OCI-LY3 (cell line): Measurements from ENCODE around the gene FBXW7.

Source experiments
- H2AFZ ChIP-seq: fragments of 200-600, 300-600 bp; shearing (Covaris generic); 2 replicates; pipeline ENCODE4 v1.6.0; 2014; ENCODE audit warnings: antibody characterized with exemption, low read depth, low read length
- H3K27ac ChIP-seq: fragments of 200-600, 300-600 bp; sonication (generic); 2 replicates; pipeline ENCODE4 v1.5.1; 2014; ENCODE audit warnings: mild to moderate bottlenecking, low read length, moderate library complexity, mixed read lengths
- H3K27me3 ChIP-seq: fragments of 200-600, 300-600 bp; sonication (generic); 2 replicates; pipeline ENCODE4 v1.6.1; 2014; ENCODE audit warnings: low read depth, low read length, mixed read lengths
- H3K36me3 ChIP-seq: fragments of 200-600, 300-600 bp; sonication (generic); replicated peaks from 2 replicates; pipeline ENCODE3; 2014; ENCODE audit warnings: low read depth, low read length, mixed read lengths
- H3K4me1 ChIP-seq: fragments of 300-600, 200-600 bp; sonication (generic); 2 replicates; pipeline ENCODE4 v1.6.1; 2014; ENCODE audit warnings: low read length, mixed read lengths
- H3K4me2 ChIP-seq: fragments of 200-600, 300-600 bp; sonication (generic); 2 replicates; pipeline ENCODE4 v1.6.1; 2014; ENCODE audit warnings: low read length, mixed read lengths
- H3K4me3 ChIP-seq: fragments of 300-600, 200-600 bp; sonication (generic); 2 replicates; pipeline ENCODE4 v1.5.1; 2014; ENCODE audit warnings: antibody characterized with exemption, mild to moderate bottlenecking, low read length, moderate library complexity
- H3K79me2 ChIP-seq: fragments of 300-600, 200-600 bp; shearing (Covaris generic); 2 replicates; pipeline ENCODE4 v1.6.1; 2014; ENCODE audit warnings: mild to moderate bottlenecking, low read length, mixed read lengths
- H3K9ac ChIP-seq: fragments of 300-600, 200-600 bp; shearing (Covaris generic); 2 replicates; pipeline ENCODE4 v1.6.0; 2014; ENCODE audit warnings: mild to moderate bottlenecking, low read length, moderate library complexity
- H3K9me3 ChIP-seq: fragments of 200-600, 300-600 bp; shearing (Covaris generic); 2 replicates; pipeline ENCODE4 v1.6.1; 2014; ENCODE audit warnings: low read length, mixed read lengths; ENCODE audit not compliant: insufficient read depth
- H4K20me1 ChIP-seq: fragments of 200-600, 300-600 bp; sonication (generic); 2 replicates; pipeline ENCODE4 v1.6.1; 2016; ENCODE audit warnings: low read length, mixed read lengths; ENCODE audit not compliant: insufficient read depth
- CTCF ChIP-seq: fragments of 200-600, 300-600 bp; sonication (generic); IDR thresholded peaks from 2 replicates; pipeline ENCODE4 v1.5.1; 2014; ENCODE audit warnings: antibody characterized with exemption, low read length, low read depth
- EZH2phosphoT487 ChIP-seq: fragments of 200-600 bp; shearing (Covaris generic); IDR thresholded peaks from 2 replicates; pipeline ENCODE4 v1.6.1; 2018; ENCODE audit warnings: antibody characterized with exemption, mixed run types, low read depth

Gene FBXW7

GRCh38 chr4:152273343-152273742 is 262.5 kb downstream of the FBXW7 start:
- Histone ChIP-seq H3K9me3 (no peaks in the 10 kb centered on the region), H3K4me2 (no peak overlapping the region), H3K27me3 (0 out of 2 replicates have a peak, but pooled peaks cover 1% of the 10 kb centered on the region), H3K36me3 (no peaks in the 10 kb centered on the region), H3K9ac (no peak overlapping the region), H3K79me2 (no peaks in the 10 kb centered on the region), H3K4me3 (no peak overlapping the region), H3K4me1 (peaks cover 12% of the 10 kb centered on the region), H3K27ac (no peak overlapping the region), H4K20me1 (no peaks in the 10 kb centered on the region), H2AFZ (no peak overlapping the region)
- TF ChIP-seq CTCF: no peak
- TF ChIP-seq EZH2phosphoT487: no peak
